Esophagus squamous epithelium (tissue), 4 donors: Measurements from ENCODE around the gene STOX1.

Source experiments
- POLR2A ChIP-seq, 4 donors: fragments of 450-650 bp; IDR thresholded peaks; one replicate each; pipeline ENCODE4 v1.6.1; 2017; ENCODE audit warnings: antibody characterized with exemption in 4 of 4, mild to moderate bottlenecking in 4 of 4, moderate library complexity in 3 of 4
- TF ChIP-seq, protein P1 (sequence below), 6 experiments: fragments of 450-650 bp in 4 of 6; fragments of 200-600 bp in 2 of 6; sonication (generic) in 2 of 6; IDR thresholded peaks; one replicate each; pipeline ENCODE4 v1.5.1; 2016 to 2019; ENCODE audit warnings: antibody characterized with exemption in 6 of 6, mild to moderate bottlenecking in 4 of 6, moderate library complexity in 4 of 6

DNA sequence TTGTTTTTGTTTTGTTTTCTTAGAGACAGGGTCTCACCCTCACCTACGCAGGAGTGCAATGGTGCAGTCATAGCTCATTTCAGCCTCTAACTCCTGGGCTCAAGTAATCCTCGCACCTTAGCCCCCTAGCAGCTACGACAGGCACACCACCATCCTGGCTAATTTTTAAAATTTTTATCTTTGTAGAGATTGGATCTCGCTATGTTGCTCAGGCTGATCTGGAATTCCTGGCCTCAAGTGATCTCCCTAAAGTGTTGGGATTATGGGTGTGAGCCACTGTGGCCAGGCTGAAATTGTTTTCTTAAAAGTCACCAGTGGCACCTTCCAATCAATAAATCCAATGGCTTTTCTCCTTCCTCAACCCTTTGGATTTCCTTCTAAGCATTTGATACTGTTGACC is 52.9 kb downstream of the STOX1 start:
- TF ChIP-seq POLR2A (IDR thresholded peaks at IDR 0.05), result no peak
- TF ChIP-seq, protein P1, sequence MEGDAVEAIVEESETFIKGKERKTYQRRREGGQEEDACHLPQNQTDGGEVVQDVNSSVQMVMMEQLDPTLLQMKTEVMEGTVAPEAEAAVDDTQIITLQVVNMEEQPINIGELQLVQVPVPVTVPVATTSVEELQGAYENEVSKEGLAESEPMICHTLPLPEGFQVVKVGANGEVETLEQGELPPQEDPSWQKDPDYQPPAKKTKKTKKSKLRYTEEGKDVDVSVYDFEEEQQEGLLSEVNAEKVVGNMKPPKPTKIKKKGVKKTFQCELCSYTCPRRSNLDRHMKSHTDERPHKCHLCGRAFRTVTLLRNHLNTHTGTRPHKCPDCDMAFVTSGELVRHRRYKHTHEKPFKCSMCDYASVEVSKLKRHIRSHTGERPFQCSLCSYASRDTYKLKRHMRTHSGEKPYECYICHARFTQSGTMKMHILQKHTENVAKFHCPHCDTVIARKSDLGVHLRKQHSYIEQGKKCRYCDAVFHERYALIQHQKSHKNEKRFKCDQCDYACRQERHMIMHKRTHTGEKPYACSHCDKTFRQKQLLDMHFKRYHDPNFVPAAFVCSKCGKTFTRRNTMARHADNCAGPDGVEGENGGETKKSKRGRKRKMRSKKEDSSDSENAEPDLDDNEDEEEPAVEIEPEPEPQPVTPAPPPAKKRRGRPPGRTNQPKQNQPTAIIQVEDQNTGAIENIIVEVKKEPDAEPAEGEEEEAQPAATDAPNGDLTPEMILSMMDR (IDR thresholded peaks at IDR 0.05), result no peak
